Measurements from ENCODE around the gene SELE. TPM values are rescaled to one million over a fixed set of nuclear protein-coding genes. Genes with fewer than 3 reads are reported as not detected.

SELE gene
- total and polyA plus RNA-seq, 2 of the 8 experiments (the other 6 are each of a cell fraction or from before 2014, with no cell fraction given): not detected

GRCh38 chr1:169707912-169708604 lies 25.8 kb downstream of the SELE start:
- no peak overlapping the region for H4K8ac ChIP-seq (ENCODE audit: extremely low read depth, insufficient read depth, low read length)
- H3K27ac ChIP-seq (ENCODE audit: low read depth, low read length): no peak overlapping the region
- no peak overlapping the region for H3K4me2 ChIP-seq (ENCODE audit: insufficient read depth in 1 of 2, low read depth in 2 of 2, low read length in 2 of 2)
- DNase-seq (ENCODE audit: low read depth in 1 of 2, low spot score in 2 of 2) (no peak), FAIRE-seq (no peak)
- H4K20me1 ChIP-seq (replicated peaks in 1 of 2; ENCODE audit: control insufficient read depth in 1 of 2, insufficient read depth in 2 of 2, low read length in 2 of 2): no peaks in the 10 kb centered on the region
- H3K9ac ChIP-seq (replicated peaks in 1 of 4; ENCODE audit: extremely low read depth in 1 of 4, low read depth in 3 of 4, low read length in 3 of 4): no peak overlapping the region
- CTCF ChIA-PET (ENCODE audit: partially characterized antibody): interaction anchor here (0.6 to 2.9 kb wide), 4 partner anchors 18 to 106 kb away, joined by 3 to 19 read pairs (median 8); no protein-coding TSS in a partner anchor
- no peak overlapping the region for H3K4ac ChIP-seq (replicated peaks; ENCODE audit: insufficient read length, low read depth, low read length)
- H3K14ac ChIP-seq (ENCODE audit: insufficient read length): no peak overlapping the region
- no peak overlapping the region for H3K4me3 ChIP-seq (ENCODE audit: extremely low read depth in 1 of 4, insufficient read depth in 2 of 4, low read depth in 3 of 4, low read length in 4 of 4)
- H2AFZ ChIP-seq (ENCODE audit: low read length): no peak overlapping the region
- POLR2A ChIA-PET (ENCODE audit: partially characterized antibody): no interaction called here
- H2BK12ac ChIP-seq (ENCODE audit: low read depth, low read length): no peak overlapping the region
- H3K9me3 ChIP-seq (ENCODE audit: insufficient read depth in 2 of 2, low read depth in 1 of 2, low read length in 1 of 2): no peaks in the 10 kb centered on the region
- H3K4me1 ChIP-seq (replicated peaks in 1 of 4; ENCODE audit: control insufficient read depth in 3 of 4, insufficient read depth in 4 of 4, low read length in 3 of 4): peaks cover 0 to 2% (median 0%) of the 10 kb centered on the region in 4 experiments; a peak in 1 of 7 replicates
- H4K91ac ChIP-seq (replicated peaks; ENCODE audit: insufficient read length, low read length): no peak overlapping the region
- H2BK120ac ChIP-seq (replicated peaks; ENCODE audit: low read depth, low read length): no peak overlapping the region
- H3K23me2 ChIP-seq (ENCODE audit: low read depth, low read length): no peaks in the 10 kb centered on the region; the same call in 1 of the 2 replicates
- no peaks in the 10 kb centered on the region for H3K79me1 ChIP-seq (ENCODE audit: low read depth, low read length)
- H2AK5ac ChIP-seq (ENCODE audit: low read depth, low read length): no peak overlapping the region
- 89% methylated on average over 9 of the region's 9 CpGs; no CpG with 5 or more reads in 1 of the 2 experiments for WGBS, 2 experiments (ENCODE audit: extremely low coverage in 1 of 2, insufficient coverage in 1 of 2, insufficient read length in 1 of 2, insufficient replicate concordance in 2 of 2, low coverage in 1 of 2, low lambda C conversion rate in 2 of 2, missing lambda C conversion rate in 1 of 2)
- H2BK5ac ChIP-seq (ENCODE audit: low read depth, low read length): no peak overlapping the region
- H3K36me3 ChIP-seq (ENCODE audit: control insufficient read depth in 2 of 4, insufficient read depth in 4 of 4, low read length in 3 of 4): no peaks in the 10 kb centered on the region
- no peak overlapping the region for H3K23ac ChIP-seq (ENCODE audit: insufficient read length)
- no peak overlapping the region for H2BK15ac ChIP-seq (ENCODE audit: low read length)
- H4K5ac ChIP-seq (ENCODE audit: insufficient read length, low read depth, low read length): no peak overlapping the region
- no peak overlapping the region for H2BK20ac ChIP-seq (ENCODE audit: low read length)
- no peak overlapping the region for H3K56ac ChIP-seq (replicated peaks; ENCODE audit: insufficient read length, low read depth, low read length)
- H3K18ac ChIP-seq (ENCODE audit: extremely low read depth, low read length): no peak overlapping the region
- no peaks in the 10 kb centered on the region for H3K27me3 ChIP-seq (replicated peaks in 1 of 4; ENCODE audit: control insufficient read depth in 3 of 4, extremely low read depth in 1 of 4, insufficient read depth in 3 of 4, low read length in 3 of 4)
- H3K79me2 ChIP-seq (ENCODE audit: control insufficient read depth in 1 of 2, insufficient read depth in 2 of 2, low read length in 2 of 2): no peaks in the 10 kb centered on the region
- TF ChIP-seq MAFK (IDR thresholded peaks at IDR 0.05; ENCODE audit: low read depth, low read length) (no peak), HDAC6 (IDR thresholded peaks at IDR 0.05; ENCODE audit: low read depth, low read length) (no peak), SUZ12 (IDR thresholded peaks at IDR 0.05; ENCODE audit: low read length) (no peak), TEAD4 (IDR thresholded peaks at IDR 0.05; ENCODE audit: low read depth, low read length) (no peak), E2F6 (IDR thresholded peaks at IDR 0.05) (no peak), NRF1 (IDR thresholded peaks at IDR 0.05; ENCODE audit: low read depth, low read length) (no peak), MAX (IDR thresholded peaks at IDR 0.05) (no peak), JUN (IDR thresholded peaks at IDR 0.05; ENCODE audit: low read depth, low read length) (no peak), POLR2AphosphoS5 (IDR thresholded peaks at IDR 0.05; ENCODE audit: low read depth, low read length) (no peak), TBP (IDR thresholded peaks at IDR 0.05; ENCODE audit: low read depth, low read length) (no peak), SIRT6 (IDR thresholded peaks at IDR 0.05; ENCODE audit: low read length) (no peak), RAD21 (IDR thresholded peaks at IDR 0.05 in 1 of 2, conservative IDR thresholded peaks at IDR 0.05 in 1 of 2; ENCODE audit: low read depth in 2 of 2, low read length in 2 of 2) (no peak), CEBPB (IDR thresholded peaks at IDR 0.05; ENCODE audit: low read depth, low read length) (no peak)
